HepG2 (cell line): ENCODE results near the gene FRMD4B.

Experiments
- BHLHE40 ChIP-seq: IDR thresholded peaks from 2 replicates; pipeline ENCODE4 v1.6.1; 2011; ENCODE audit warnings: low read length, improper control_type of control experiment
- CTCF ChIP-seq: sonication (generic); formaldehyde crosslinking; IDR thresholded peaks from 2 replicates; pipeline ENCODE4 v1.5.0; 2020; ENCODE audit warnings: mild to moderate bottlenecking, missing genetic modification reagents, moderate library complexity
- EZH2 ChIP-seq: conservative IDR thresholded peaks from 2 replicates; pipeline ENCODE4 v1.6.1; 2012; ENCODE audit warnings: mild to moderate bottlenecking, low read depth, low read length, moderate library complexity
- KDM5A ChIP-seq: fragments of 200-600 bp; sonication (generic); IDR thresholded peaks from 2 replicates; pipeline ENCODE4 v1.7.0; 2018; ENCODE audit warnings: antibody characterized with exemption, mild to moderate bottlenecking, low read length, borderline replicate concordance
- NFE2L1 ChIP-seq: sonication (generic); formaldehyde crosslinking; IDR thresholded peaks from 2 replicates; pipeline ENCODE4 v1.4.0; 2020; ENCODE audit warnings: missing genetic modification reagents, mild to moderate bottlenecking, borderline replicate concordance
- ZBTB44 ChIP-seq: sonication (generic); formaldehyde crosslinking; IDR thresholded peaks from 2 replicates; pipeline ENCODE4 v1.4.0; 2020; ENCODE audit warnings: missing genetic modification reagents
- ZBTB7A ChIP-seq: sonication (generic); formaldehyde crosslinking; IDR thresholded peaks from 2 replicates; pipeline ENCODE4 v1.8.0; 2022; ENCODE audit warnings: mild to moderate bottlenecking, missing genetic modification reagents

- TF ChIP-seq KDM5A: no peak
- no peak for TF ChIP-seq CTCF (CRISPR knock-in tag)
- TF ChIP-seq ZBTB44: no peak
- TF ChIP-seq BHLHE40: no peak
- no peak for TF ChIP-seq EZH2
- TF ChIP-seq NFE2L1: no peak
- no peak for TF ChIP-seq ZBTB7A (CRISPR knock-in tag)
These were observed 42.0 kb downstream of the FRMD4B start for GRCh38 chr3:69343875-69344274.
